Measurements from ENCODE around the gene TUBG2.
"Not testable (repeated sequence)": the region's sequence is repeated elsewhere in the genome, so short reads cannot be mapped to it uniquely, and the experiment has no call there.

The TUBG2 gene

GRCh38 chr17:42659079-42659931, at the start of gene TUBG2:
TUBG2 (plus strand) TSS chr17:42659284; CDS start chr17:42659504, 220 bp downstream.
- peak; percentile 78 for DNase-seq

- DNase-seq: peak; percentile 18
Measured at GRCh38 chr17:42609814-42610801, 49.0 kb upstream of the TUBG2 start.

GRCh38 chr17:42612013-42612412, 47.1 kb upstream of the TUBG2 start:
- no peak for DNase-seq

- no peak for DNase-seq
Measured at GRCh38 chr17:42613699-42614295, 45.3 kb upstream of the TUBG2 start.

GRCh38 chr17:42617956-42618431, 41.1 kb upstream of the TUBG2 start:
- no peak for DNase-seq

GRCh38 chr17:42618442-42619150, 40.5 kb upstream of the TUBG2 start:
- no peak for DNase-seq

GRCh38 chr17:42621987-42622386, 37.1 kb upstream of the TUBG2 start:
- DNase-seq: not testable (repeated sequence)

- DNase-seq: no peak
Measured at GRCh38 chr17:42623271-42623670, 35.8 kb upstream of the TUBG2 start.

- no peak for DNase-seq
Measured at GRCh38 chr17:42623732-42624596, 35.1 kb upstream of the TUBG2 start.

GRCh38 chr17:42627032-42627764, 31.9 kb upstream of the TUBG2 start:
- not testable (repeated sequence) for DNase-seq

- DNase-seq: no peak
Measured at GRCh38 chr17:42629411-42630009, 29.6 kb upstream of the TUBG2 start.

- DNase-seq: no peak
Measured at GRCh38 chr17:42632949-42633444, 26.1 kb upstream of the TUBG2 start.

GRCh38 chr17:42639525-42640113, 19.5 kb upstream of the TUBG2 start:
- no peak for DNase-seq

GRCh38 chr17:42640121-42640520, 19.0 kb upstream of the TUBG2 start:
- no peak for DNase-seq

GRCh38 chr17:42642336-42642735, 16.7 kb upstream of the TUBG2 start:
- no peak for DNase-seq

GRCh38 chr17:42647778-42648177, 11.3 kb upstream of the TUBG2 start:
- DNase-seq: no peak

- no peak for DNase-seq
Measured at GRCh38 chr17:42651392-42651791, 7.7 kb upstream of the TUBG2 start.

GRCh38 chr17:42653179-42654124, 5.6 kb upstream of the TUBG2 start:
- no peak for DNase-seq
